GM10266 (cell line): ENCODE measurements around the gene CLPSL1.

ENCODE experiments used
- DNase-seq: peaks from one replicate; pipeline ENCODE4 v3.0.0; 2012; ENCODE audit errors: extremely low spot score
- CTCF ChIP-seq: IDR thresholded peaks from 2 replicates; pipeline ENCODE4 v1.5.1; 2012; ENCODE audit warnings: mild to moderate bottlenecking, low read depth; ENCODE audit not compliant: control insufficient read depth, insufficient read depth; ENCODE audit errors: missing control alignments

Gene CLPSL1

DNA sequence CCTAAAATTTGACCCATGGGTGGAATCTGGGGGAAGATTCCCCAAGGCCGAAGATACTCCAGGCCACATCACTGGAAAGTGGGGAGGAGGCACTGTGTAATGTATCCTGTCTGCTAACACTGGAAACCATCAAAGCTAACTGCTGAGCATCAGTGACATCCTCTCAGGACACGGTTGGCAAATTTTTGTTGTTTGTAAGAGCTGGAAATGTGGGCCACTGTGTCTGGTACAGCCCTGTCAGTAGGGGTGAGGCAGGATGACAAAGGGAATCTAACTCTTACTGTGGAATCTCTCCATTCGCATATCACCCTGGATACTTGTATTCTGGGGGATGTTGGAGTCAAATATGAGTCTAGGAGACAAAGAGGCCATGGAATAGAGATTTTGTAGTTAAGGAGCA, 21.4 kb upstream of the CLPSL1 start:
- no peak for DNase-seq
- TF ChIP-seq CTCF: no peak

DNA sequence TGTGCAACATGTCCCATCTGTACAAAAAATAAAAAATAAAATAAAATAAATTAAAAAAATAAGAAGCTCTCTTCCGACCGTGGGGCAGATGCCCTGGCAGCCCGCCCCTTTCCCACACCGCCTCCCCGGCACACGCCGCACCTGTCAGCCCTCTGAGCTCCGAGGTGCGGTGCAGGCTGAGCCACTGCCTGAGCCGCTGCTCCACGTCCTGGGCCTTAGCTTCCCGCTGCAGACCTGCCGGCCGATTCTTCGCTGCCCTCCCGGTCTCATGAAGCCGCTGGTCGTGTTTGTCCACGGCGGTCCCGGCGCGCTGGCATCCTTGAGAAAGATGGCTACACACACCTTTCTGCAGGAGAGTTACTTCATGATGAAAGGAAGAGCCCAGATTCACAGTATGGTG, 15.1 kb upstream of the CLPSL1 start:
- no peak for DNase-seq
- TF ChIP-seq CTCF: no peak

DNA sequence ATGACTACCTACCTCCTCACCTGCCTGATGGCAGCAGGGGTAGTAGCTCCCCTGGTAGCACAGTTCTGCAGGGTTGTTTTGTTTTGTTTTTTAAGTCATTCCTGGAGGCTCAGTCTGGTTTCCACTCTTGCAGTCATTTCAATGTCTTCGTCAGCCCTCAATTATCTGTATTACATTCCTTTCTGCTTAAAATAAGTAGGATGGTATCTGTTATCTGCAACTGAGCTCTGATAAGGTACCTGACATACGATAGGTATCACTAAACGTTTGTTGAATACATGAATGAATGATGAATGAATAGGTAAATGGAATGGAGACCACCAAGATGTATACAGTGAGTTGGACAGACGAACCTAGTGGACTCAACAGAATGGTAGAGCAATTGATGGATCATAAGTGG, 11.6 kb upstream of the CLPSL1 start:
- DNase-seq: no peak
- TF ChIP-seq CTCF: no peak

- no peak for TF ChIP-seq CTCF
- no peak for DNase-seq
Observed at GRCh38 chr6:35771343-35771627, 9.5 kb upstream of the CLPSL1 start.

- no peak for DNase-seq
- no peak for TF ChIP-seq CTCF
Observed at GRCh38 chr6:35774116-35774794, 6.6 kb upstream of the CLPSL1 start.

DNA sequence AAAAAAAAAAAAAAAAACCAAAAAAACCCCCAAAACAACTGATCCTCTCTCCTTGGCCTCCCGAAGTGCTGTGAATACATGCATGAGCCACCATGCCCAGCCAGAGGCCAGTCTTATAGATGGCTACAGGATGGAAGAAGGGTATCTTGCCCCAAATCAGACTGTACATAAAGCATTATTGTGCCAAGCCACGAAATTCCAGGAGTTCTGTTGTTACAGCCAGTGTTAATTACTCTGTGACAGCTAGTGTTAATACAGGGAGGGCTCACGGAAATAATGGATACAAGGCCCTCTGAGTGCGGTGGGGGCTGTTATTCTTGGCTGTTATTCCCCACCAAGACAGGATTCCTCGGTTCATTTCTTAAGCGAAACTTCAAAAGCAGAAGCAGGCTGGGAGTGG, 5.8 kb upstream of the CLPSL1 start:
- no peak for TF ChIP-seq CTCF
- no peak for DNase-seq

- no peak for TF ChIP-seq CTCF
- no peak for DNase-seq
Observed at GRCh38 chr6:35776364-35777215, 4.2 kb upstream of the CLPSL1 start, which contains the start of gene CLPSL2. CLPSL2 (plus strand) TSS chr6:35776598; CDS start chr6:35776619, 21 bp downstream.
